ENCODE results near the gene EIF5AL1. TPM values are rescaled to one million over a fixed set of nuclear protein-coding genes. Genes with fewer than 3 reads are reported as not detected.

The EIF5AL1 gene
- total RNA-seq, 1 experiment from 2014 or later: 0.17 TPM

DNA sequence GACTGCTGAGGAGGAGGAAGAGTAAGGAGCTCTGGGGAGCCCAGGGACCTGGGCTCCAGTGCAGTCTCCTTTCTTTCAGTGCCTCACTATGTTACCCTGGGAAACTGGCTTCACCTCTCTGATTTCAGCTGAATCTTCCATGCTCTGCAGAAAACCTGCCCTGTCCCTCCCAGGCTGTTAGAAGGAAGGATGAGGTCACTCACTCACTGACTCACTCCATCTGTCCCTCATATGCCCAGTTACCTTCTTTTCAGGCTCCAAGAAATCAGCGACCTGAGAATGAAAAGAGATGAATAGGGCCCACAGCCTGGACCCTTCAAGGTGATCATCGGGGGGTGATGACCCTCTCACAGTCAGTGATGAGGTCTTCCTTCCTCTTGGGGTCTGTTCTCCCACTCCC is 47.4 kb downstream of the EIF5AL1 start:
- no peak for DNase-seq (ENCODE audit: low spot score)
- ChIA-PET CTCF (no interaction called here), POLR2A (no interaction called here)
- TF ChIP-seq E2F1 (CRISPR knock-in tag; IDR thresholded peaks at IDR 0.05) (no peak), ZNF423 (CRISPR knock-in tag; IDR thresholded peaks at IDR 0.05) (no peak), CREB1 (CRISPR knock-in tag; IDR thresholded peaks at IDR 0.05) (no peak), ZNF138 (CRISPR knock-in tag; conservative IDR thresholded peaks at IDR 0.05) (no peak), ESRRA (CRISPR knock-in tag; IDR thresholded peaks at IDR 0.05; ENCODE audit: borderline replicate concordance) (no peak), CTCF (IDR thresholded peaks at IDR 0.05) (no peak), JUN (CRISPR knock-in tag; IDR thresholded peaks at IDR 0.05) (no peak), KAT7 (CRISPR knock-in tag; IDR thresholded peaks at IDR 0.05; ENCODE audit: borderline replicate concordance) (no peak), TEAD1 (CRISPR knock-in tag; IDR thresholded peaks at IDR 0.05) (no peak), NFYB (CRISPR knock-in tag; conservative IDR thresholded peaks at IDR 0.05; ENCODE audit: low read depth) (no peak), ATF3 (CRISPR knock-in tag; conservative IDR thresholded peaks at IDR 0.05) (no peak), NFE2L1 (CRISPR knock-in tag; IDR thresholded peaks at IDR 0.05) (no peak)
- TF ChIP-seq, protein P1, sequence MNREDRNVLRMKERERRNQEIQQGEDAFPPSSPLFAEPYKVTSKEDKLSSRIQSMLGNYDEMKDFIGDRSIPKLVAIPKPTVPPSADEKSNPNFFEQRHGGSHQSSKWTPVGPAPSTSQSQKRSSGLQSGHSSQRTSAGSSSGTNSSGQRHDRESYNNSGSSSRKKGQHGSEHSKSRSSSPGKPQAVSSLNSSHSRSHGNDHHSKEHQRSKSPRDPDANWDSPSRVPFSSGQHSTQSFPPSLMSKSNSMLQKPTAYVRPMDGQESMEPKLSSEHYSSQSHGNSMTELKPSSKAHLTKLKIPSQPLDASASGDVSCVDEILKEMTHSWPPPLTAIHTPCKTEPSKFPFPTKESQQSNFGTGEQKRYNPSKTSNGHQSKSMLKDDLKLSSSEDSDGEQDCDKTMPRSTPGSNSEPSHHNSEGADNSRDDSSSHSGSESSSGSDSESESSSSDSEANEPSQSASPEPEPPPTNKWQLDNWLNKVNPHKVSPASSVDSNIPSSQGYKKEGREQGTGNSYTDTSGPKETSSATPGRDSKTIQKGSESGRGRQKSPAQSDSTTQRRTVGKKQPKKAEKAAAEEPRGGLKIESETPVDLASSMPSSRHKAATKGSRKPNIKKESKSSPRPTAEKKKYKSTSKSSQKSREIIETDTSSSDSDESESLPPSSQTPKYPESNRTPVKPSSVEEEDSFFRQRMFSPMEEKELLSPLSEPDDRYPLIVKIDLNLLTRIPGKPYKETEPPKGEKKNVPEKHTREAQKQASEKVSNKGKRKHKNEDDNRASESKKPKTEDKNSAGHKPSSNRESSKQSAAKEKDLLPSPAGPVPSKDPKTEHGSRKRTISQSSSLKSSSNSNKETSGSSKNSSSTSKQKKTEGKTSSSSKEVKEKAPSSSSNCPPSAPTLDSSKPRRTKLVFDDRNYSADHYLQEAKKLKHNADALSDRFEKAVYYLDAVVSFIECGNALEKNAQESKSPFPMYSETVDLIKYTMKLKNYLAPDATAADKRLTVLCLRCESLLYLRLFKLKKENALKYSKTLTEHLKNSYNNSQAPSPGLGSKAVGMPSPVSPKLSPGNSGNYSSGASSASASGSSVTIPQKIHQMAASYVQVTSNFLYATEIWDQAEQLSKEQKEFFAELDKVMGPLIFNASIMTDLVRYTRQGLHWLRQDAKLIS (CRISPR knock-in tag; IDR thresholded peaks at IDR 0.05; ENCODE audit: borderline replicate concordance): no peak
- TF ChIP-seq, protein P2, sequence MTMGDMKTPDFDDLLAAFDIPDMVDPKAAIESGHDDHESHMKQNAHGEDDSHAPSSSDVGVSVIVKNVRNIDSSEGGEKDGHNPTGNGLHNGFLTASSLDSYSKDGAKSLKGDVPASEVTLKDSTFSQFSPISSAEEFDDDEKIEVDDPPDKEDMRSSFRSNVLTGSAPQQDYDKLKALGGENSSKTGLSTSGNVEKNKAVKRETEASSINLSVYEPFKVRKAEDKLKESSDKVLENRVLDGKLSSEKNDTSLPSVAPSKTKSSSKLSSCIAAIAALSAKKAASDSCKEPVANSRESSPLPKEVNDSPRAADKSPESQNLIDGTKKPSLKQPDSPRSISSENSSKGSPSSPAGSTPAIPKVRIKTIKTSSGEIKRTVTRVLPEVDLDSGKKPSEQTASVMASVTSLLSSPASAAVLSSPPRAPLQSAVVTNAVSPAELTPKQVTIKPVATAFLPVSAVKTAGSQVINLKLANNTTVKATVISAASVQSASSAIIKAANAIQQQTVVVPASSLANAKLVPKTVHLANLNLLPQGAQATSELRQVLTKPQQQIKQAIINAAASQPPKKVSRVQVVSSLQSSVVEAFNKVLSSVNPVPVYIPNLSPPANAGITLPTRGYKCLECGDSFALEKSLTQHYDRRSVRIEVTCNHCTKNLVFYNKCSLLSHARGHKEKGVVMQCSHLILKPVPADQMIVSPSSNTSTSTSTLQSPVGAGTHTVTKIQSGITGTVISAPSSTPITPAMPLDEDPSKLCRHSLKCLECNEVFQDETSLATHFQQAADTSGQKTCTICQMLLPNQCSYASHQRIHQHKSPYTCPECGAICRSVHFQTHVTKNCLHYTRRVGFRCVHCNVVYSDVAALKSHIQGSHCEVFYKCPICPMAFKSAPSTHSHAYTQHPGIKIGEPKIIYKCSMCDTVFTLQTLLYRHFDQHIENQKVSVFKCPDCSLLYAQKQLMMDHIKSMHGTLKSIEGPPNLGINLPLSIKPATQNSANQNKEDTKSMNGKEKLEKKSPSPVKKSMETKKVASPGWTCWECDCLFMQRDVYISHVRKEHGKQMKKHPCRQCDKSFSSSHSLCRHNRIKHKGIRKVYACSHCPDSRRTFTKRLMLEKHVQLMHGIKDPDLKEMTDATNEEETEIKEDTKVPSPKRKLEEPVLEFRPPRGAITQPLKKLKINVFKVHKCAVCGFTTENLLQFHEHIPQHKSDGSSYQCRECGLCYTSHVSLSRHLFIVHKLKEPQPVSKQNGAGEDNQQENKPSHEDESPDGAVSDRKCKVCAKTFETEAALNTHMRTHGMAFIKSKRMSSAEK (CRISPR knock-in tag; IDR thresholded peaks at IDR 0.05; ENCODE audit: borderline replicate concordance): no peak
- peaks cover 6% of the 10 kb centered on the region for H3K4me1 Mint-ChIP-seq
- H3K9me3 Mint-ChIP-seq: no peaks in the 10 kb centered on the region
- no peak for ATAC-seq
- H3K27ac Mint-ChIP-seq: no peak overlapping the region
- peaks cover 10% of the 10 kb centered on the region for H3K27me3 Mint-ChIP-seq (ENCODE audit: low read depth)
- no peak overlapping the region for H3K4me3 Mint-ChIP-seq
- H3K36me3 Mint-ChIP-seq: no peaks in the 10 kb centered on the region

DNA sequence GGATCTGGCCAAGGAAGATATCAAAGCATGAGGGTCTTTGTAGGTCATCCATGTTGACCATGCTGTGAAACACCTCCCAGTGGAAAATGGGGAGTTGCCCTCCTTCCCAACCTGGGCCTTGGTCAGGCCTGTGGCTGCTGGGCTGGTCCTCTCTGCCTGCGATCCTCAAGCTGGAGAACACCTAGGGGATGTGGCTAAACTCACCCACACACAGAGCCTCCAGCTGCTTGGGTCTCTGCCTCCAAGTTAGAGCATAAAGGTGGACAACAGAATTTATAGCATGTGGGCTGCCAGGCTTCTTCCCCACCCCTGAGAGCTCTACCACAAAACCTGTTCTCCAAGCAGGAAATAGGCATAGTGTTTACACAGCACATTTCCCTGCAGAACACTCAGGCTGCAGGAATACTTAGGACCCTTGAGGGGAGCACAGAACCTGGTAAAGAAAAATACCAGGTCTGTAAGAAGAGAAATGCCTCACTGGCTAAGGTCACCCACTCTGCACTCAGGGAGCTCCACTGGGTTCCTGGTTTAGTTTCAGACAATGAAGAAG is 47.9 kb downstream of the EIF5AL1 start, which contains the start of gene SFTPA2:
SFTPA2 (minus strand) TSS at position 248 of the 550 bp plus-strand sequence. CDS start 924 bp downstream, outside the sequence.
- Mint-ChIP-seq H3K4me1 (peaks cover 6% of the 10 kb centered on the region), H3K27me3 (ENCODE audit: low read depth) (peaks cover 10% of the 10 kb centered on the region), H3K4me3 (no peak within 1 kb of the TSS), H3K9me3 (no peaks in the 10 kb centered on the region), H3K36me3 (no peaks in the 10 kb centered on the region), H3K27ac (no peak within 1 kb of the TSS)
- ATAC-seq (no peak), DNase-seq (ENCODE audit: low spot score) (no peak)
- ChIA-PET POLR2A (no interaction called here), CTCF (interaction anchor here (1.0 kb wide), 1 partner anchor 8 kb away, joined by 3 read pairs; no protein-coding TSS in a partner anchor)
- no peak for TF ChIP-seq ZNF263 (CRISPR knock-in tag; IDR thresholded peaks at IDR 0.05; ENCODE audit: low read depth)
- TF ChIP-seq ZNF396 (CRISPR knock-in tag; IDR thresholded peaks at IDR 0.05; ENCODE audit: borderline replicate concordance): no peak
- TF ChIP-seq ZNF512 (CRISPR knock-in tag; IDR thresholded peaks at IDR 0.05; ENCODE audit: borderline replicate concordance): no peak
- TF ChIP-seq, protein P3, sequence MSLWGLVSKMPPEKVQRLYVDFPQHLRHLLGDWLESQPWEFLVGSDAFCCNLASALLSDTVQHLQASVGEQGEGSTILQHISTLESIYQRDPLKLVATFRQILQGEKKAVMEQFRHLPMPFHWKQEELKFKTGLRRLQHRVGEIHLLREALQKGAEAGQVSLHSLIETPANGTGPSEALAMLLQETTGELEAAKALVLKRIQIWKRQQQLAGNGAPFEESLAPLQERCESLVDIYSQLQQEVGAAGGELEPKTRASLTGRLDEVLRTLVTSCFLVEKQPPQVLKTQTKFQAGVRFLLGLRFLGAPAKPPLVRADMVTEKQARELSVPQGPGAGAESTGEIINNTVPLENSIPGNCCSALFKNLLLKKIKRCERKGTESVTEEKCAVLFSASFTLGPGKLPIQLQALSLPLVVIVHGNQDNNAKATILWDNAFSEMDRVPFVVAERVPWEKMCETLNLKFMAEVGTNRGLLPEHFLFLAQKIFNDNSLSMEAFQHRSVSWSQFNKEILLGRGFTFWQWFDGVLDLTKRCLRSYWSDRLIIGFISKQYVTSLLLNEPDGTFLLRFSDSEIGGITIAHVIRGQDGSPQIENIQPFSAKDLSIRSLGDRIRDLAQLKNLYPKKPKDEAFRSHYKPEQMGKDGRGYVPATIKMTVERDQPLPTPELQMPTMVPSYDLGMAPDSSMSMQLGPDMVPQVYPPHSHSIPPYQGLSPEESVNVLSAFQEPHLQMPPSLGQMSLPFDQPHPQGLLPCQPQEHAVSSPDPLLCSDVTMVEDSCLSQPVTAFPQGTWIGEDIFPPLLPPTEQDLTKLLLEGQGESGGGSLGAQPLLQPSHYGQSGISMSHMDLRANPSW (CRISPR knock-in tag; conservative IDR thresholded peaks at IDR 0.05; ENCODE audit: low read depth): no peak
- no peak for TF ChIP-seq MXD4 (CRISPR knock-in tag; IDR thresholded peaks at IDR 0.05; ENCODE audit: borderline replicate concordance)

Measured in WTC11 (cell line).